Fibroblast of peridontal ligament (primary cell): ENCODE data around the gene KDM2A.
A peak's percentile ranks its signal among the peaks of the same experiment; 100 is the strongest.

Source experiments
- DNase-seq: peaks from one replicate; pipeline ENCODE4 v3.0.0-alpha.2; 2010; ENCODE audit errors: extremely low read depth

The KDM2A gene

GRCh38 chr11:67301313-67301921 is 182.4 kb downstream of the KDM2A start:
- no peak for DNase-seq

- peak; percentile 65 for DNase-seq
Observed at GRCh38 chr11:67301951-67302516, 183.0 kb downstream of the KDM2A start.

GRCh38 chr11:67302571-67303131 is 183.6 kb downstream of the KDM2A start:
- DNase-seq = peak; percentile 10

GRCh38 chr11:67303132-67303834 is 184.2 kb downstream of the KDM2A start, which contains the start of gene SSH3:
Gene SSH3, plus strand, starts transcription at chr11:67303530. Its CDS starts 96 bp downstream, at chr11:67303626.
- DNase-seq = peak; percentile 38

- no peak for DNase-seq
Observed at GRCh38 chr11:67303835-67304411, 184.9 kb downstream of the KDM2A start.

- no peak for DNase-seq
Observed at GRCh38 chr11:67304511-67305113, 185.5 kb downstream of the KDM2A start.

- no peak for DNase-seq
Observed at GRCh38 chr11:67306769-67307544, 187.9 kb downstream of the KDM2A start.

GRCh38 chr11:67307545-67308001 is 188.5 kb downstream of the KDM2A start:
- no peak for DNase-seq
